Purkinje cell (primary cell): ENCODE measurements around the gene ZNF425. TPM values are rescaled to one million over a fixed set of nuclear protein-coding genes. Genes with fewer than 3 reads are reported as not detected.

Source experiments
- polyA plus RNA-seq: library from polyadenylated mRNA; unstranded; fragments of >200 nt; fragmentation: Nextera tagmentation; gene quantifications from 2 replicates; pipeline ENCODE4 v1.2.1, GENCODE V29; 2014

ZNF425 gene, protein sequence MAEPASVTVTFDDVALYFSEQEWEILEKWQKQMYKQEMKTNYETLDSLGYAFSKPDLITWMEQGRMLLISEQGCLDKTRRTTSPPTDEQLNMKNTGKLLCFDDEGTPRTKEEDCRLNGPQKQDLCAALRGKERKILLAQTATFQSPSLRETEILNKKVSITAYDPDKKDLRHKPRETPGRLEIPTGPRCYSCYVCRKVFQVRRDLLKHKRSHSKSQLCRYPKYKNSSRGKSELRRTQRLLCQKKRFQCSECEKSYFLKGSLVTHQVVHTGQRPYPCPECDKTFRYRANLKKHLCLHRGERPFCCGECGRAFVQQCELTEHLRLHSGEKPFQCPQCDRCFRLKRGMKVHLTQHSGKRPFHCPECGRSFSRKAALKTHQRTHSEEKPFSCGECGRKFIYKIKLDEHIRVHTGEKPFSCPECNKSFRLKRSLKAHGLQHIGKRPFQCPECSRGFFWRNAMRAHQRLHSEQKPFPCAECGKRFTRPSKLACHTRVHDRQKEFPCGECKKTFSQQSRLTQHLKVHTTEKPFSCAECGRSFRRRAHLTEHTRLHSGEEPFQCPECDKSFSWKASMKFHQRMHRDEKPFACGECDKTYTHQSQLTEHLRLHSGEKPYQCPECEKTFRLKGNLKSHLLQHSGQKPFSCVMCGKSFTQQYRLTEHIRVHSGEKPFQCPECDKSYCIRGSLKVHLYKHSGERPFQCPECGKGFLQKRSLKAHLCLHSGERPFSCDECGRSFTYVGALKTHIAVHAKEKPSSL
- polyA plus RNA-seq = 0.45 and 2.4 TPM in 2 replicates

DNA sequence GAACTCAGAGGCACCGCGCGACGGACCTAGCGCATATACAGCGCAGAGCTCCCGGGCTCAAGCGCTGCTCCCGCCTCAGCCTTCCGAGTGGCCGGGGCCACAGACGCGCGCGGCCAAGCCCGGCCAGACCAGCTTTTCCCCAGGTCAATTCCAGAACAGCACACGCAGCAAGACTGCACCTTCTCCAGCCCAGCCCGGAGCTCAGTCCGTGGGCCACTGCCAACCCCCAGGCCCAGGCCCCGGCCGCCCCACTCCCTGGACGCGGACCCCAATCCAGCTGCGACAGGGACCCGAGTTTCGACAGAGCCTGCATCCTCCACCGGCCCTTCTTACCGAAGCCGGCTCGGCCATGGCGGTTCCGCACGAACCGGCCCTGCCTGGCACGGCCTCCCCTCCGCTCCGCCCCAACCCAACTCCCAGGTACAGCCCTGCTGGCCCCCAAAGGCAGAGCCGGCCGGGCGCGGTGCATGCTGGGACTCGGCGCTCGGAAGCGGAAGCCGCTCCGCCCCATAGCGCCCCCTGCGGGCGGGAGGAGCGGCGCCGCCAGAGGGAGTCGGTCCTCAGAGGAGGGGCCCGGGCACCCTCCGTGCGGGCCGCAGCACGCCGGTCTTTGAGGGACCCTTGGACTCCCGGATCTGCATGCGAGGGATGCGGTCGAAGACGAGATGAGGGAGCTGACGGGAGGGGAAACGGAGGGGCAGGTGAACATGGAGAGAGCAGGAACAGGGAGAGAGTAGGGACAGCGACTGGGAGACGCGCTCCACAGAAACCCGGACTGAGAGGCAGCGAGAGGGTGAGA, at the start of gene ZNF425:
TSS of gene ZNF425 (minus strand) at position 462 of the 799 bp plus-strand sequence. CDS start at position 351, 111 bp downstream.

DNA sequence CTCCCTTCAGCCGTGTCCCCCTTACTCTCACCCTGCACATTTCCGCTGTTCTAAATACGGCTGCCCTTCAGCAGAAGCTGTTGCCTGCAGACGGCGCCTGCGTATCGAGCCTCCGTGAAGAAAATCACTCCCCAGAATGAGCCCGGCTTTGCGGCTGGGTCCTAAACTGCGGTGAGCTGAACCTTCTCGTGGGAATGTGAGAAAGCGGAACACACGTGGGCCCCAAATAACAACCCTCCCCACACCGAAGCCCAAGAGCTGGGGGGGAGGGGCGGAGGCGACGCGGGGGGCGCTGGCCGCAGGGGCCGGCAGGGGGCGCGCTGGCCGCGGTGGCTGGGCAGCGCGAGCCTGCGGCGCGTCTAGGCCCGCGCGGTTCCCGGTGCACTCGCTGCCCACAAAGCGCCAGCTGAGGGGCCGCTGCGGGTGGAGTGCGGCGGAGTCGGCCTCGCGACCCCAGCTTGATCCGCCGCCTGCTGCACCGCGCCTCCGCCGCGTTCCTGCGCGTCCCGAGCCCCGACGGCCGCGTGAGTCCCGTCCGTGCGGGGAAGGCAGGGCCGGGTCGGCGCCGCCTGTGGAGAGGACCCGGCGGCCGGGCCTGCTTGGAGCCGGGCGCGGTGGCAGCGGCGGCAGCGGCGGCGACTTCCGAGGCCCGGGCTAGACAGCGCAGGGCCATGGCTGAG, 21.1 kb upstream of the ZNF425 start, which contains the start of gene ZNF398:
TSS of gene ZNF398 (plus strand) at position 382 of the 680 bp plus-strand sequence. CDS start at position 672, 290 bp downstream.

DNA sequence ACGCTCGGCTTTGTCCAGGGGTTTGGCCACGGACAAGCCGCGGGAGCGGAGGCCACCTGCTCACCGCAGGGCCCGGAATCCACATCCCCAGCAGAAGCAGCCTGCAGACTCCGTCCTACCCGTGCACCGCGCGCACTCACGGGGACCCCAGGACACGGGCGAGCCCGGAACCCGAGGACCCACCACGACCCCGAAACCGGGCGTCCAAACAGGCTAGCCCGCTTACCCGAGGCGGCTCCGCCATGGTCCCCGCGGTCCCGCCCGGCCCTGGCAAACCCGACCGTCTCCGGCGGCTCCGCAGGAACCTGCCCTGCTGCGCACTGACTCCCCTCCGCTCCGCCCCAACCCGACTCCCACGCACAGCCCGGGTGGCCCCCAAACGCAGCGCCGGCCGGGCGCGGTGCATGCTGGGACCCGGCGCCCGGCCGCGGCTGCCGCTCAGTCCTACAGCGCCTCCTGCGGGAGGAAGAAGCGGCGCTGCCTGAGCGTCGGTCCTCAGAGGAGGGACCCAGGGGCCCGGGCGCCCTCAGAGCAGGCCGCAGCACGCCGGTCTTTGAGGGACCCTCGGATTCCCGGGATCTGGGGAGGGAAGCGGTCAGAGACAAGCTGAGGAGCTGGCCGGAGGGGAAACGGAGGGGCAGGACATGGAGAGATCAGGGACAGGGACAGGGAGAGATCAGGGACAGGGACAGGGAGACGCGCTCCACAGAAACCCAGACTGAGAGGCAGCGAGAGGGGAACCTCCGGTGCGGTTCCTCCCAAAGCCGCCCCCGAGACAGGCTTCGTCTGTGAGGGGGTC, 35.5 kb downstream of the ZNF425 start, which contains the start of gene ZNF786:
TSS of gene ZNF786 (minus strand) at position 322 of the 799 bp plus-strand sequence. CDS start at position 244, 78 bp downstream.

Other genes starting within 250 kb of the ZNF425 start
- gene EZH2, start 242.0 kb downstream of the ZNF425 start, polyA plus RNA-seq = 0.48 TPM in 1 of 2 replicates, not detected in the other
- gene PDIA4, start 97.8 kb downstream of the ZNF425 start, polyA plus RNA-seq = 18.5 and 22.8 TPM in 2 replicates
- gene ZNF786, start 35.6 kb downstream of the ZNF425 start, polyA plus RNA-seq = 0.29 and 1.8 TPM in 2 replicates
- 2.0 and 2.2 TPM in 2 replicates for gene ZNF398, start 21.1 kb upstream of the ZNF425 start, polyA plus RNA-seq
- gene ZNF282, start 69.2 kb upstream of the ZNF425 start, polyA plus RNA-seq = 0.98 and 1.2 TPM in 2 replicates
- gene ZNF212, start 113.3 kb upstream of the ZNF425 start, polyA plus RNA-seq = 0.52 and 1.0 TPM in 2 replicates
- gene ZNF783, start 135.9 kb upstream of the ZNF425 start, polyA plus RNA-seq = 0.29 and 0.77 TPM in 2 replicates